ENCODE results near the gene ROCK2.
A peak's percentile ranks its signal among the peaks of the same experiment; 100 is the strongest.

The ROCK2 gene

DNA sequence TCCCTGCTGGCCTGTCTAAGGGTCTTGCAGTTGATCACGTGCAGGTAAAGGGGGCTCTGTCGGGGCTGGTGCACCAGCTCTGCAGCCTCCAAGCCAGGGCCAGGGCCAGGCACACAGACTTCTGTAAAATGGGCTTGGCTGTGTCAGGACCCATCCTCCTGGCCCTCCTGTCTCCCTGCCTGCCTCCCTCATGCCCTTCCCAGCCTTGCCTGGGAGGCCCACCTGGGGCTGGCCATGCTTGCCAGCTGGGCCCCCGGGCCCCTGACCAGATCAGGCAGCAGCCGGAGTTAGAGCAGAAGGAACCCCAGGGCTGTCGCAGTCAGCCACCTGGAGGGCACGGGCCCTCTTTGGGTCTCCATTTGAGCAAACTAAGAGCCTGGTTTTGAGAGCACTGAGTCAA is 187.1 kb downstream of the ROCK2 start:
- Histone ChIP-seq H3K9ac (ENCODE audit: low read depth, low read length, poor library complexity, severe bottlenecking) (no peak overlapping the region), H2AFZ (ENCODE audit: low read length) (no peak overlapping the region), H3K36me3 (ENCODE audit: insufficient read depth, low read length) (no peaks in the 10 kb centered on the region), H3K4me2 (ENCODE audit: low read depth, low read length, poor library complexity, severe bottlenecking) (no peak overlapping the region), H3K9me2 (replicated peaks; ENCODE audit: low read depth, low read length) (no peaks in the 10 kb centered on the region), H3F3A (ENCODE audit: low read depth) (no peaks in the 10 kb centered on the region), H3K79me2 (ENCODE audit: insufficient read depth, low read length) (no peaks in the 10 kb centered on the region), H3K27me3 (ENCODE audit: insufficient read depth, low read length, poor library complexity, severe bottlenecking) (no peaks in the 10 kb centered on the region), H4K20me1 (ENCODE audit: insufficient read depth, low read length, poor library complexity, severe bottlenecking) (peaks cover 5% of the 10 kb centered on the region), H3K9me3 (ENCODE audit: insufficient read depth, low read depth, low read length) (no peaks in the 10 kb centered on the region), H3K4me3 (ENCODE audit: low read length, poor library complexity, severe bottlenecking) (no peak overlapping the region), H3K4me1 (ENCODE audit: insufficient read depth, low read length, poor library complexity, severe bottlenecking) (peaks cover 10% of the 10 kb centered on the region)
- TF ChIP-seq EZH2phosphoT487 (IDR thresholded peaks at IDR 0.05; ENCODE audit: borderline replicate concordance) (no peak), CTCF (conservative IDR thresholded peaks at IDR 0.05; ENCODE audit: low read length) (no peak)

DNA sequence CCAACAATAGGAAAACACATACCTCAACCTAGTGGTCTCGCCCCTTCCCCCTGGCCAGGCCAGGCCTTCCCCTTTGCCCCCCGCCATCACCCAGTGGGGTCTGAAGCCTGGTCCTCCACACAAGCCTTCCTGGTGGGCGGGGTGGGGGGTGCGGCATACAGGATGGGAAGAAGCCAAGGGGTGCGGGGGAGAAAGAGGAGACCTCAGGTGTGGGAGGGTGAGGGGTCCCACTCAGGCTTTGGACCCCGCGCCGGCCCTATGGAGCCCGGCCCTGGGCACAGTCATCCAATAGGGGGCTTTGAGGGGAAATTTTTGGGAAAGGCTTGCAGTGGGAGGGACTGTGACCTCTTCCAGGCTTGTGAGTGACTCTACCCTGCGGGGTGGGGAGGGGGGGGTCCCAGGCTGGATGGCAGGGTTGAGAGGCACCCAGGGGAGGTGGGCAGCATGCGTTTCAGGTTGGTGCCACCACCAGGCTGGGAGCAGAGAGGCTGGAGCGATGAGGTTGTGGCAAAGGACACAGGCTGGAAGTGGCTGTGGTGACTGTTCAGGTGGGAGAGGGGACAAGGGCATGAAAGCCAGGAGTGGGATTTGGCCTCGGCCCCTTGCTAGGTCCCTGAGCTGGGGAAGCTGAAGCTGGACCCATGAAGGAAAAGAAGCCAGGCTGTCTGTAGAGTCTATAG is 187.9 kb downstream of the ROCK2 start:
- TF ChIP-seq CTCF (conservative IDR thresholded peaks at IDR 0.05; ENCODE audit: low read length) (no peak), EZH2phosphoT487 (IDR thresholded peaks at IDR 0.05; ENCODE audit: borderline replicate concordance) (no peak)
- Histone ChIP-seq H3K27me3 (ENCODE audit: insufficient read depth, low read length, poor library complexity, severe bottlenecking) (no peaks in the 10 kb centered on the region), H4K20me1 (ENCODE audit: insufficient read depth, low read length, poor library complexity, severe bottlenecking) (peaks cover 5% of the 10 kb centered on the region), H3K79me2 (ENCODE audit: insufficient read depth, low read length) (no peaks in the 10 kb centered on the region), H3K9me3 (ENCODE audit: insufficient read depth, low read depth, low read length) (no peaks in the 10 kb centered on the region), H3K36me3 (ENCODE audit: insufficient read depth, low read length) (no peaks in the 10 kb centered on the region), H2AFZ (ENCODE audit: low read length) (no peak overlapping the region), H3K4me3 (ENCODE audit: low read length, poor library complexity, severe bottlenecking) (no peak overlapping the region), H3K4me2 (ENCODE audit: low read depth, low read length, poor library complexity, severe bottlenecking) (peak overlapping the region; percentile 91), H3F3A (ENCODE audit: low read depth) (no peaks in the 10 kb centered on the region), H3K9ac (ENCODE audit: low read depth, low read length, poor library complexity, severe bottlenecking) (no peak overlapping the region), H3K9me2 (replicated peaks; ENCODE audit: low read depth, low read length) (no peaks in the 10 kb centered on the region), H3K4me1 (ENCODE audit: insufficient read depth, low read length, poor library complexity, severe bottlenecking) (peaks cover 10% of the 10 kb centered on the region)

DNA sequence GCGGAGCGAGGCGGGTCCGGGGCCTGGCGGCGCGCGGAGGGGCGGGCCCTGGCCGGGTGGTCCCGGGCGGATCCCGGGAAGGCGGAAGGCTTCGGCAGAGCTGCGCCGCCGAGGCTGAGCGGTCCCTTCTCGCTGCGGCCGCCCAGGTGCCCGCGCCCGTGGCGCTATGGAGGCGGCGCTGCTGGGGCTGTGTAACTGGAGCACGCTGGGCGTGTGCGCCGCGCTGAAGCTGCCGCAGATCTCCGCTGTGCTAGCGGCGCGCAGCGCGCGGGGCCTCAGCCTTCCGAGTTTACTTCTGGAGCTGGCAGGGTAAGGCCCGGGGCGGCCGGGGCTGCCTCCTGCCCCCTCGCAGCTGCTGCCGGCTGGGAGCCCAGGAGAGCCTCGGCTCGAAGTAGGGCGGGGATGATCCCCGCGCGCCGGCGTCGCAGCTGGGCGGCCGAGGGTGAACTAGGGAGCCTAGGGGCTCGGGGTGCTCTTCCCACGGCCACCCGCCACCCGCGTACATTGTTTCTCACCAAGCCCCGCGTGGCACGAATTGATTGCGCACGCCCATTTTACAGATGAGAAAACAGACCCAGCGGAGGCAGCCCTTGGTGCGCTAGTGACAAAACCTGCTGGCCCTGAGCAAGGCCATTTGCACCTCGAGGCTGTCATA is 188.9 kb downstream of the ROCK2 start, which contains the start of gene SLC66A3:
Gene SLC66A3, plus strand, starts transcription at position 87 of the 655 bp plus-strand sequence. Its CDS starts 80 bp downstream, at position 167.
- Histone ChIP-seq H3K4me1 (ENCODE audit: insufficient read depth, low read length, poor library complexity, severe bottlenecking) (peaks cover 10% of the 10 kb centered on the region), H3K27me3 (ENCODE audit: insufficient read depth, low read length, poor library complexity, severe bottlenecking) (no peaks in the 10 kb centered on the region), H3K4me2 (ENCODE audit: low read depth, low read length, poor library complexity, severe bottlenecking) (peak within 1 kb of the TSS; percentile 91), H3K9me3 (ENCODE audit: insufficient read depth, low read depth, low read length) (no peaks in the 10 kb centered on the region), H3K4me3 (ENCODE audit: low read length, poor library complexity, severe bottlenecking) (peak within 1 kb of the TSS; percentile 75), H4K20me1 (ENCODE audit: insufficient read depth, low read length, poor library complexity, severe bottlenecking) (peaks cover 5% of the 10 kb centered on the region), H2AFZ (ENCODE audit: low read length) (peak within 1 kb of the TSS; percentile 89), H3K79me2 (ENCODE audit: insufficient read depth, low read length) (no peaks in the 10 kb centered on the region), H3F3A (ENCODE audit: low read depth) (no peaks in the 10 kb centered on the region), H3K9me2 (replicated peaks; ENCODE audit: low read depth, low read length) (no peaks in the 10 kb centered on the region), H3K36me3 (ENCODE audit: insufficient read depth, low read length) (no peaks in the 10 kb centered on the region), H3K9ac (ENCODE audit: low read depth, low read length, poor library complexity, severe bottlenecking) (peak within 1 kb of the TSS; percentile 71)
- TF ChIP-seq EZH2phosphoT487 (IDR thresholded peaks at IDR 0.05; ENCODE audit: borderline replicate concordance): no peak
- no peak for TF ChIP-seq CTCF (conservative IDR thresholded peaks at IDR 0.05; ENCODE audit: low read length)

Data from Loucy (cell line).